Ishikawa (cell line): Measurements from ENCODE around the gene ATP8A2.

Experiments
- EP300 ChIP-seq: IDR thresholded peaks from 2 replicates; pipeline ENCODE4 v1.6.1; 2012; ENCODE audit warnings: borderline replicate concordance
- FOXM1 ChIP-seq: IDR thresholded peaks from 2 replicates; pipeline ENCODE4 v1.6.1; 2012; ENCODE audit warnings: low read depth, borderline replicate concordance
- RAD21 ChIP-seq: IDR thresholded peaks from 2 replicates; pipeline ENCODE4 v1.6.1; 2012; ENCODE audit warnings: low read depth
- TEAD4 ChIP-seq: IDR thresholded peaks from 2 replicates; pipeline ENCODE4 v1.6.1; 2012
- YY1 ChIP-seq: IDR thresholded peaks from 2 replicates; pipeline ENCODE4 v1.6.1; 2012; ENCODE audit warnings: low read depth
- ZBTB7A ChIP-seq: IDR thresholded peaks from 2 replicates; pipeline ENCODE4 v1.6.1; 2012; ENCODE audit warnings: low read depth
- TF ChIP-seq, protein P1 (sequence below): IDR thresholded peaks from 2 replicates; pipeline ENCODE4 v1.6.1; 2012
- TF ChIP-seq, protein P2 (sequence below): IDR thresholded peaks from 2 replicates; pipeline ENCODE4 v1.6.1; 2012; ENCODE audit warnings: low read depth, mild to moderate bottlenecking
- TF ChIP-seq, protein P3 (sequence below): IDR thresholded peaks from 2 replicates; pipeline ENCODE4 v1.6.1; 2012

DNA sequence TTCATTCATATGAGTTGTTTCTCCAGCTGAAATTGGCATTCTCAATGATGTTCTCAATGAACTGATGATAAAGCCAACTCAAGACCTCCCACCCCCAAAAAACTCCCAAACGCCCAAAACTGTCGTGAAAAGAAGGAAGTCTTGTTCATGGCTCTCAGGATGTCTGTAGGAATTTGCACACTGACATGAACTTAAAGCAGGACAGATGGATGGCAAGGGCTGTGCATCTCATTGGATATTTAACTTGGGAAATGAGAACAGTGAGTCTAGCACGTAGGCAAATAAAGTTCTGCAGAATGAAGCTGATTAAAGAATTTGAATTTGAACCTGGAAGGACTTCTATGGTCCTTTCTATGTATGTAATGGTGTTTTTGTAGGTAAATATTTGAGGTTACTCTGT, 374.4 kb downstream of the ATP8A2 start:
- TF ChIP-seq, protein P1, sequence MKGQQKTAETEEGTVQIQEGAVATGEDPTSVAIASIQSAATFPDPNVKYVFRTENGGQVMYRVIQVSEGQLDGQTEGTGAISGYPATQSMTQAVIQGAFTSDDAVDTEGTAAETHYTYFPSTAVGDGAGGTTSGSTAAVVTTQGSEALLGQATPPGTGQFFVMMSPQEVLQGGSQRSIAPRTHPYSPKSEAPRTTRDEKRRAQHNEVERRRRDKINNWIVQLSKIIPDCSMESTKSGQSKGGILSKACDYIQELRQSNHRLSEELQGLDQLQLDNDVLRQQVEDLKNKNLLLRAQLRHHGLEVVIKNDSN: no peak
- TF ChIP-seq FOXM1 (no peak), EP300 (no peak), TEAD4 (no peak), ZBTB7A (no peak), YY1 (no peak), RAD21 (no peak)
- TF ChIP-seq, protein P2, sequence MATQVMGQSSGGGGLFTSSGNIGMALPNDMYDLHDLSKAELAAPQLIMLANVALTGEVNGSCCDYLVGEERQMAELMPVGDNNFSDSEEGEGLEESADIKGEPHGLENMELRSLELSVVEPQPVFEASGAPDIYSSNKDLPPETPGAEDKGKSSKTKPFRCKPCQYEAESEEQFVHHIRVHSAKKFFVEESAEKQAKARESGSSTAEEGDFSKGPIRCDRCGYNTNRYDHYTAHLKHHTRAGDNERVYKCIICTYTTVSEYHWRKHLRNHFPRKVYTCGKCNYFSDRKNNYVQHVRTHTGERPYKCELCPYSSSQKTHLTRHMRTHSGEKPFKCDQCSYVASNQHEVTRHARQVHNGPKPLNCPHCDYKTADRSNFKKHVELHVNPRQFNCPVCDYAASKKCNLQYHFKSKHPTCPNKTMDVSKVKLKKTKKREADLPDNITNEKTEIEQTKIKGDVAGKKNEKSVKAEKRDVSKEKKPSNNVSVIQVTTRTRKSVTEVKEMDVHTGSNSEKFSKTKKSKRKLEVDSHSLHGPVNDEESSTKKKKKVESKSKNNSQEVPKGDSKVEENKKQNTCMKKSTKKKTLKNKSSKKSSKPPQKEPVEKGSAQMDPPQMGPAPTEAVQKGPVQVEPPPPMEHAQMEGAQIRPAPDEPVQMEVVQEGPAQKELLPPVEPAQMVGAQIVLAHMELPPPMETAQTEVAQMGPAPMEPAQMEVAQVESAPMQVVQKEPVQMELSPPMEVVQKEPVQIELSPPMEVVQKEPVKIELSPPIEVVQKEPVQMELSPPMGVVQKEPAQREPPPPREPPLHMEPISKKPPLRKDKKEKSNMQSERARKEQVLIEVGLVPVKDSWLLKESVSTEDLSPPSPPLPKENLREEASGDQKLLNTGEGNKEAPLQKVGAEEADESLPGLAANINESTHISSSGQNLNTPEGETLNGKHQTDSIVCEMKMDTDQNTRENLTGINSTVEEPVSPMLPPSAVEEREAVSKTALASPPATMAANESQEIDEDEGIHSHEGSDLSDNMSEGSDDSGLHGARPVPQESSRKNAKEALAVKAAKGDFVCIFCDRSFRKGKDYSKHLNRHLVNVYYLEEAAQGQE: no peak
- TF ChIP-seq, protein P3, sequence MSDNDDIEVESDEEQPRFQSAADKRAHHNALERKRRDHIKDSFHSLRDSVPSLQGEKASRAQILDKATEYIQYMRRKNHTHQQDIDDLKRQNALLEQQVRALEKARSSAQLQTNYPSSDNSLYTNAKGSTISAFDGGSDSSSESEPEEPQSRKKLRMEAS: no peak
